Embryonic facial prominence (tissue), 1 donor: ENCODE data around the gene CAPN3.

Experiments used
- DNase-seq: peaks from one replicate; pipeline ENCODE4 v3.0.0-alpha.2; 2016; ENCODE audit errors: extremely low spot score

CAPN3 gene

GRCh38 chr15:42453826-42454225 is 94.5 kb downstream of the CAPN3 start:
- no peak for DNase-seq

- DNase-seq, result no peak
Observed at GRCh38 chr15:42456531-42456930, 97.2 kb downstream of the CAPN3 start.

- DNase-seq, result no peak
Observed at GRCh38 chr15:42456971-42457370, 97.7 kb downstream of the CAPN3 start.

GRCh38 chr15:42457445-42458442 is 98.4 kb downstream of the CAPN3 start:
- DNase-seq, result peak; percentile 97

GRCh38 chr15:42461261-42461660 is 102.0 kb downstream of the CAPN3 start:
- no peak for DNase-seq
